Measurements from ENCODE around the gene LHX3.

DNA sequence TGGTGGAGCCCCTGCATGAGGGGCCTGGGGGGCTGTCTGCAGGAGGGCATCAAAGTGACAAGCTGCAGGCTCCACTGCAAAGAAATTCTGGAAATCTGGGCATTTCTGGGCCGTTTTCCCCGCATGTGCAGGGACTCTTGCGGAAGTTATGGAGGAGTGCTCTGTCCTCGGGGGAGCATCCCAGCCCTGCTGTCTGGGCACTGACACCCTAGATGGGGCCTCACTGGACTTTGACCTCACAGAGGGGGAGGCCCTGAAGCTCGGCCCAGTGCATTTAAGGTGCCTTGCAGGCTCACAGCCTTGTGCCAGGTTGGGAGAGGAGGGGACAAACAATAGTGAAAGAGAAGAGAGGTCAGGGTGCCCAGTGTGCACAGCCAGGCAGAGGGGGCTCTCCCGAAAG lies 35.4 kb downstream of the LHX3 start:
- TF ChIP-seq POLR2A (IDR thresholded peaks at IDR 0.05) (no peak), POLR2AphosphoS5 (IDR thresholded peaks at IDR 0.05) (no peak)
- TF ChIP-seq, protein P1, sequence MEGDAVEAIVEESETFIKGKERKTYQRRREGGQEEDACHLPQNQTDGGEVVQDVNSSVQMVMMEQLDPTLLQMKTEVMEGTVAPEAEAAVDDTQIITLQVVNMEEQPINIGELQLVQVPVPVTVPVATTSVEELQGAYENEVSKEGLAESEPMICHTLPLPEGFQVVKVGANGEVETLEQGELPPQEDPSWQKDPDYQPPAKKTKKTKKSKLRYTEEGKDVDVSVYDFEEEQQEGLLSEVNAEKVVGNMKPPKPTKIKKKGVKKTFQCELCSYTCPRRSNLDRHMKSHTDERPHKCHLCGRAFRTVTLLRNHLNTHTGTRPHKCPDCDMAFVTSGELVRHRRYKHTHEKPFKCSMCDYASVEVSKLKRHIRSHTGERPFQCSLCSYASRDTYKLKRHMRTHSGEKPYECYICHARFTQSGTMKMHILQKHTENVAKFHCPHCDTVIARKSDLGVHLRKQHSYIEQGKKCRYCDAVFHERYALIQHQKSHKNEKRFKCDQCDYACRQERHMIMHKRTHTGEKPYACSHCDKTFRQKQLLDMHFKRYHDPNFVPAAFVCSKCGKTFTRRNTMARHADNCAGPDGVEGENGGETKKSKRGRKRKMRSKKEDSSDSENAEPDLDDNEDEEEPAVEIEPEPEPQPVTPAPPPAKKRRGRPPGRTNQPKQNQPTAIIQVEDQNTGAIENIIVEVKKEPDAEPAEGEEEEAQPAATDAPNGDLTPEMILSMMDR (IDR thresholded peaks at IDR 0.05): no peak

Measured in stomach (tissue), 4 donors.